Bronchial epithelial cell (primary cell): ENCODE measurements around the gene MTX1. TPM values are rescaled to one million over a fixed set of nuclear protein-coding genes. Genes with fewer than 3 reads are reported as not detected.
A peak's percentile ranks its signal among the peaks of the same experiment; 100 is the strongest.

Experiments used
- DNase-seq: peaks from one replicate; pipeline ENCODE4 v3.0.0-alpha.2; 2010; ENCODE audit warnings: low read depth
- FAIRE-seq: peaks from 2 replicates; lab custom pipeline; 2011; peaks lifted over from hg19 to GRCh38; lab: Jason Lieb, UNC
- H3K27me3 ChIP-seq: 2 replicates; pipeline ENCODE4 v1.5.1; 2011; ENCODE audit warnings: low read length; ENCODE audit not compliant: control insufficient read depth, insufficient read depth
- H3K36me3 ChIP-seq: 2 replicates; pipeline ENCODE4 v1.5.1; 2011; ENCODE audit warnings: low read length; ENCODE audit not compliant: control insufficient read depth, insufficient read depth
- H3K4me3 ChIP-seq: 2 replicates; pipeline ENCODE4 v1.5.1; 2011; ENCODE audit warnings: mild to moderate bottlenecking, low read depth, low read length, control low read depth
- CTCF ChIP-seq: IDR thresholded peaks from 2 replicates; pipeline ENCODE4 v1.5.1; 2011; ENCODE audit warnings: mild to moderate bottlenecking, moderate library complexity, low read length, control low read depth, inconsistent platforms; ENCODE audit not compliant: insufficient read depth, severe bottlenecking
- total RNA-seq: library from RNA; depleted of rRNA; stranded (reverse); fragments of >200 nt; gene quantifications from 2 replicates; pipeline ENCODE4 v1.2.1, GENCODE V29; 2014

The MTX1 gene
- total RNA-seq, 1 donor from 2014 or later, result 48.4 TPM

DNA sequence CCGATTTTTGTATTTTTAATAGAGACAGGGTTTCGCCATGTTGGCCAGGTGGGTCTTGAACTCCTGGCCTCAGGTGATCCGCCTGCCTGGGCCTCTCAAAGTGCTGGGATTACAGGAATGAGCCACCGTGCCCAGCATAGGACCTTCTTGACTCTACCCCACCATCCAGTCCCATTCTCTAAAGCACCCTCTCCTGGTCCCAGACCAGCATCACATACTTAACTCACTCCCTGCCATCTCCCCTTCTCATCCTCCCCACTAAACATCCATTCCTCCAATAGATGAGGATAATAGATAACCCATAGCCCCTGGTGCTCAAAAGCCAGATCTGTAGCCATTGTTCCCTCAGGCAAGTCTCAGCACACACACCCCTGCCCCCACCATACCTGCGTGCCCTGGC lies 44.7 kb downstream of the MTX1 start:
- no peak for TF ChIP-seq CTCF
- peaks cover 2% of the 10 kb centered on the region for H3K36me3 ChIP-seq
- DNase-seq, result no peak
- no peaks in the 10 kb centered on the region for H3K27me3 ChIP-seq
- no peak for FAIRE-seq
- H3K4me3 ChIP-seq, result no peak overlapping the region

DNA sequence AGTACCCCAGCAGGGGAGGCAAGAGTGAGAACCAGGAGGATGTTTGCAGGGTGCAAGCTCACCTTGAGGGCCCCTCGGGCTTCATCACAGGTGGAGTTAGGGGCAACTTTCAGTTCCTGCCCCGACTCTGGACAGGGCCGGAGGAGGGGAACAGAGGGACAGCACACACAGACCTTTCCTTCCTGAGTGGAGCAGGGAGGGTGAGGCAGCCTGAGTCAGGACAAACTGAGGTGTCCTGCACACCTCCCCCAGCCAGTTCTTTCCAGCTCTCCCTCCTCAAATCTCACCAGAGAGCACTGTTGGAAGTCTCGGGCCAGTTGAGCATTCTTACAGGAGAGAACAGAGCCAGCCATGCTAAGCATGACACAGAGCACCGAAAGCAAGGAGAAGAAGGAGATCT lies 45.3 kb downstream of the MTX1 start:
- TF ChIP-seq CTCF, result no peak
- FAIRE-seq (no peak), DNase-seq (no peak)
- Histone ChIP-seq H3K27me3 (no peaks in the 10 kb centered on the region), H3K36me3 (peaks cover 4% of the 10 kb centered on the region), H3K4me3 (peak overlapping the region; percentile 82)

DNA sequence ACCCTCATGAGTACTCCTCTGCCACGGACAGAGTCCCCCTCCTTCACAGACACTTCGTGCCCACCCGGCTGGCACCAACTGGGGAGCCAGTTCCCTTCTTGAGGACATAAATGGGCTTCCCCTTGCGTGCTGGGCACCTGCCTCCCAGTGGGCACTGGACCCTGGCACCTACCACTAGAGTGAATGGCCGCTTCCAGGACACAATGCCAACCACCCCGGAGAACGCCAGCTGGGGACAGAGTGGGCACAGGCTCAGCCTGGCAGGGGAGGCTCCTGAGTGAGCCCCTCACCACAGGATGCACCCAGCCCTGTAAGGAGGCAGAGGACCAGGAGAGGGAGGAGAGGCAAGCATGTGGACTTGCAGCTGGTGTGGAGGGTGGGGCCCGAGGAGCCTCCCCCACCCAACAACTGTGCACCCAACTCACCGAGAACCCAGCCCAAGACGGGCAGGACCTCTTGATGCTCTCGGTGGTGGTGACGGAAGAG lies 45.8 kb downstream of the MTX1 start:
- Histone ChIP-seq H3K4me3 (peak overlapping the region; percentile 82), H3K36me3 (peaks cover 4% of the 10 kb centered on the region)
- DNase-seq, result no peak

DNA sequence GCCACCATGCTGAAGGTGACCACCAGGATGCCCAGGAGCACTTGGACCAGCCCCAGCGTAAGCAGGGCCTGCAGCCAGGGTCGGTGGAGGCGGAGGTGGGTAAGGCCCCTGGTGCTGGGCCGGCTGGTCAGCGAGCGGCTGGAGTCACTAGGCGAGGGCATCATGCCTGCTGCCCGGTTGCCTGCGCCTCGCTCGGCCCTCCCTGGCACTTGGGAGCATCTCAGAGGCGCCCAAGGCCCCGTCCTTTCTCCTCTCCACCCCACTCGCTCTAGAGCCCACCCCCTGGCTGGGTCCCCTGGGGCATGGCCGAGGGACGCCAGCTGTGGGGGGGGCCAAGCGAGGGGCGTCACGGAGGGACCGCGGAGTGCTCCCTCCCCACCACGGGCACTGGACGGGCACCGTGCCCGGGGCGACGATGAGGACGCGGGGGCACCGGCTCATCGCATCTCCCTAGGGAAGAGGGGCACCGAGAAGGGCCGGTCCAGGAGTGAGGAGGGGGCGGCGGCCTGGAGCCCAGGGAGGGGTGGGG lies 46.3 kb downstream of the MTX1 start:
- DNase-seq, result no peak
- H3K4me3 ChIP-seq, result peak overlapping the region; percentile 82
- no peak for TF ChIP-seq CTCF
- no peaks in the 10 kb centered on the region for H3K27me3 ChIP-seq
- peaks cover 4% of the 10 kb centered on the region for H3K36me3 ChIP-seq
- no peak for FAIRE-seq

More for the DNA sequence above, 45.8 kb downstream of the MTX1 start:
- no peak for FAIRE-seq
- H3K27me3 ChIP-seq, result no peaks in the 10 kb centered on the region
- TF ChIP-seq CTCF, result no peak

- H3K36me3 ChIP-seq, result peaks cover 8% of the 10 kb centered on the region
- FAIRE-seq (no peak), DNase-seq (peak; percentile 62)
- peak within 1 kb of the TSS; percentile 82 for H3K4me3 ChIP-seq
- no peaks in the 10 kb centered on the region for H3K27me3 ChIP-seq
- no peak for TF ChIP-seq CTCF
These were observed 46.9 kb downstream of the MTX1 start, which contains the start of gene ENTREP3 for GRCh38 chr1:155255243-155256007. TSS of gene ENTREP3 (minus strand) at chr1:155255483. CDS start at chr1:155254877, 606 bp downstream.
